HepG2 (cell line): Measurements from ENCODE around the gene ZNF341. TPM values are rescaled to one million over a fixed set of nuclear protein-coding genes. Genes with fewer than 3 reads are reported as not detected.

Experiments
- CBX5 ChIP-seq: sonication (generic); formaldehyde crosslinking; IDR thresholded peaks from 2 replicates; pipeline ENCODE4 v1.4.0; 2020; ENCODE audit warnings: missing genetic modification reagents, borderline replicate concordance
- CENPX ChIP-seq: sonication (generic); formaldehyde crosslinking; IDR thresholded peaks from 2 replicates; pipeline ENCODE4 v1.9.0; 2021; ENCODE audit warnings: mild to moderate bottlenecking, missing genetic modification reagents, moderate library complexity
- CTCF ChIP-seq: sonication (generic); formaldehyde crosslinking; IDR thresholded peaks from 2 replicates; pipeline ENCODE4 v1.5.0; 2020; ENCODE audit warnings: mild to moderate bottlenecking, missing genetic modification reagents, moderate library complexity
- GLI4 ChIP-seq: sonication (generic); formaldehyde crosslinking; IDR thresholded peaks from 2 replicates; pipeline ENCODE4 v1.5.1; 2020; ENCODE audit warnings: missing genetic modification reagents, mild to moderate bottlenecking, moderate library complexity, borderline replicate concordance
- MAFG ChIP-seq: sonication (generic); formaldehyde crosslinking; IDR thresholded peaks from 2 replicates; pipeline ENCODE4 v1.5.1; 2020; ENCODE audit warnings: mild to moderate bottlenecking, missing genetic modification reagents
- ZBTB10 ChIP-seq: sonication (generic); formaldehyde crosslinking; IDR thresholded peaks from 2 replicates; pipeline ENCODE4 v1.4.0; 2020; ENCODE audit warnings: missing genetic modification reagents, borderline replicate concordance
- ZBTB40 ChIP-seq, 2 experiments: fragments of 450-650 bp in 1 of 2; sonication (generic) in 1 of 2; formaldehyde crosslinking in 1 of 2; IDR thresholded peaks; 2 replicates each; pipeline versions ENCODE4 v1.6.1 to v1.8.0; 2016 to 2022; ENCODE audit warnings: antibody characterized with exemption in 1 of 2, mild to moderate bottlenecking in 1 of 2, missing genetic modification reagents in 1 of 2
- ZNF354B ChIP-seq: sonication (generic); formaldehyde crosslinking; IDR thresholded peaks from 2 replicates; pipeline ENCODE4 v1.8.0; 2022; ENCODE audit warnings: mild to moderate bottlenecking, missing genetic modification reagents
- ZNF740 ChIP-seq: sonication (generic); formaldehyde crosslinking; IDR thresholded peaks from 2 replicates; pipeline ENCODE4 v1.4.0; 2020; ENCODE audit warnings: missing genetic modification reagents
- ZNF747 ChIP-seq: sonication (generic); formaldehyde crosslinking; IDR thresholded peaks from 2 replicates; pipeline ENCODE4 v1.8.1; 2023; ENCODE audit warnings: missing genetic modification reagents, mild to moderate bottlenecking, borderline replicate concordance
- ZNF878 ChIP-seq: sonication (generic); formaldehyde crosslinking; IDR thresholded peaks from 2 replicates; pipeline ENCODE4 v1.8.1; 2023; ENCODE audit warnings: mild to moderate bottlenecking, missing genetic modification reagents, moderate library complexity
- polyA plus RNA-seq, 8 experiments: library from polyadenylated mRNA; depleted of rRNA in 3 of 8; stranded (reverse) in 7 of 8; unstranded in 1 of 8; fragments of >200 nt; fragmentation: Illumina TruSeq in 4 of 8; extraction: Trizol in 4 of 8; gene quantifications; 2 replicates each; pipeline versions ENCODE4 v1.2.1 to v1.2.3, GENCODE V29; 2011 to 2016; ENCODE audit warnings: low read depth in 4 of 8, missing spikeins in 1 of 8, mixed read lengths in 1 of 8; ENCODE audit not compliant: insufficient read depth in 1 of 8
- total RNA-seq, 5 experiments: library from RNA; depleted of rRNA; stranded (reverse); fragments of >200 nt; fragmentation: Illumina TruSeq; extraction: Trizol; gene quantifications; 2 replicates each; pipeline ENCODE4 v1.2.3, GENCODE V29; 2016; ENCODE audit warnings: low read depth in 1 of 5

Gene ZNF341
- total and polyA plus RNA-seq, 2 of the 13 experiments (the other 11 are each of a cell fraction or from before 2014, with no cell fraction given) = 1.1 to 2.2 TPM

- TF ChIP-seq ZBTB40 (IDR thresholded peaks at IDR 0.05) (peak; percentile 41), ZBTB40 (CRISPR knock-in tag; IDR thresholded peaks at IDR 0.05) (no peak; the same call in 1 of the 2 replicates), ZNF878 (peak; percentile 4; the same call in 1 of the 2 replicates), GLI4 (CRISPR knock-in tag) (0 out of 2 replicates have a peak, but pooled peaks have one; percentile 12), CTCF (0 out of 2 replicates have a peak, but pooled peaks have one; percentile 12), CBX5 (CRISPR knock-in tag) (no peak), MAFG (CRISPR knock-in tag) (no peak), ZNF740 (0 out of 2 replicates have a peak, but pooled peaks have one; percentile 14), CENPX (CRISPR knock-in tag) (no peak), ZBTB10 (CRISPR knock-in tag) (no peak), ZNF747 (CRISPR knock-in tag) (peak; percentile 60; the same call in 1 of the 2 replicates), ZNF354B (CRISPR knock-in tag) (peak; percentile 59; the same call in 1 of the 2 replicates)
These were observed 80.0 kb downstream of the ZNF341 start (continued) for GRCh38 chr20:33811776-33812151.
